Measurements from ENCODE around the gene PHLDA2.

PHLDA2 gene

GRCh38 chr11:2928605-2929530 lies at the start of gene PHLDA2:
Gene PHLDA2 (minus strand): TSS chr11:2929420. CDS start chr11:2929364, 56 bp downstream.
- DNase-seq (ENCODE audit: low read depth in 2 of 2, low spot score in 1 of 2) = no peak

DNA sequence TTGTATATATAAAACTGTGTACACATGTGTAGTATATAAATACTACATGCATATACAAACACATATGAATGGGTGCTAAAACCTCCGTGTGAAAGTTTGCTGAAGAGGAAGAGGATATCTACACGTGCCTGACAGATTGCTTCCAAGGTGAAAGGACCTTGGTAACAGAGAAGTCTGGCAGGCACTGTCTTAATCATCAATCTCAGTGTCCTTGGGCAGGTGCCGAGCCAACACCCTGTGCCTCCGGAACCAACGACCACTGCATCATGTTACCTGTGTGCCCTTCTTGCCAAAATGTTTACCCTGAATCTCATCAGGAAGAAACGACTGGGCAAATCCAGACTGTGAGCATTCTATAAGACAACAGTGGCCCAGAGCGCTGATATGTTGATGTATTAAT lies 47.9 kb upstream of the PHLDA2 start:
- DNase-seq (ENCODE audit: low read depth in 2 of 2, low spot score in 1 of 2) = no peak

DNA sequence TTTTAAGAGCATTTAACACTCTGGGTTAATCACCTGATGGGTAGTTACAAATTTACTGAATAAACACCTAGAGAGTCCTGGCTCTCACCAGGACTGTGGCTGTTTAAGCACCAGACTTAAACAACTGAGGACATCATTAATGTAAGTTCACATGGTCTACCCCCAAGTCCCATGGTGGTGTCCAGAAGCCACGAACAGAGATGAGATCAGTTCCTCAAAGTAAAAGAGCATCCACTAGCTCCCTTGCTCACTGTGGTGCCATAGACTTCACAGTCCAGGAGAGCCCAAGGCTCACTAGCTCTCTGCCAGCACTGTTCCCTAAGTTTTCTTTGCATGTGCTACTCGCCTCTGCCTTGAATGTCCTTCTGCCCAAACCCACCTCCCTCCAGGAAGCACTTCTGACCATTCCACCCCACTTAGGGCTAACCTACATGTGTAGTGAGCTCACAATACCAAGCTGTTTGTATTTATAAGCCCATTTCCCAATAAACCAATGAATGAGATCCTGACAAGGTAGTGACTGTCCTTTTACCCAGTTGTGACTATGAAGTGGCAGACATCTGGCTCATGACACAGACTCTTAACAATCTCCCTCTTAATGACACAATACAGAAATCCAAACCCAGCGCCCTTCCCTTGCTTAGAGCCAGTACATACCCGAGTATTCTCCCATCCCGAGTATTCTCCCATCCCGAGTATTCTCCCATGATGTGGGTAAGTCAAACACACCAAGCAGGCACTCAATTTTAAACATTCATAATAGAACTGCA lies 47.3 kb upstream of the PHLDA2 start:
- no peak for DNase-seq (ENCODE audit: low read depth in 2 of 2, low spot score in 1 of 2)

DNA sequence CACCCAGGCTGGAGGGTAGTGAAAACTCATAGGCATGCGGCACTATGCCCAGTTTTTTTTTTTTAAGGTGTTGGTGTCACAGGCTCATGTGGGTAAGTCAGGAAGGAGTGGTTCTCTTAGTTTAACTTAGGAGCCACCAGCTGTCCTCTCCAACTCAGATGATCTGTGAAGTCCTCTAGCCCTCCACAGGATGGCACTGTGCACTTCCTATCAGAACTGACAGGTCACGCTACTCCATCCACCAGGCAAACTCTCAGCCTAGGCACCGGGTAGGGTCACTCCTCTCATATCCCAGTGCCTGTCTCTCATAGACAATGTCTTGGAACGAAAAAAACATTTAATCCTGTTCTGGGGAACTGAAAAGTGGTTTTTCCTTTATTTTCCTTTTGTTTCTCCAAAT lies 46.4 kb upstream of the PHLDA2 start:
- DNase-seq (ENCODE audit: low read depth in 2 of 2, low spot score in 1 of 2) = no peak

- no peak for DNase-seq (ENCODE audit: low read depth in 2 of 2, low spot score in 1 of 2)
Observed at GRCh38 chr11:2974272-2974671, 45.1 kb upstream of the PHLDA2 start.

DNA sequence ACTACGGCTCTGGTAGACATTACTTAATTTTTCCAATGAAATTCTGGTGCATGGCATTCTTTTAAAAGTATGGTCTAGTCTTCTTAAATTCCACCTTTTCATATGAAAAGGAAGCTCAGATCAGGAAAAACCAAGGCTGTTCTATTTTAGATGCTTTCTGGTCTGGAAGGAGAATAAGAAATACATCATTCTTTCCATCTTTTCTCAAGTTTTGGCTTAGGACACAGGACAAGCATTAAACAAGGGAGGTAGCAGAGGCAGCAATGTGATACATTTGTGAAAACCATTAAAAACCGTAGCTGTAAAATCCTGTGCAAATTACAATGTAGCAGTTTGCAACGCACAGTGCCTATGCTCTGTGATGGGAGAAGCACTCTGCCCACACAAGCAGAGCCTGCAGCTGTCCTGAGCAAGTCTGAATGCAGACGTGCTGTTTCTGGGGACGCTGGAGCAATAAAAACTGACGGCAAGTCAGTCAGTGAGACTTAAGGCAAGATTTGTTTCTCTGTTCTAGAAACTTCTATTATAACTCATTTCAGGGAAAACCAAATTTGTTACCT lies 39.2 kb upstream of the PHLDA2 start:
- no peak for DNase-seq (ENCODE audit: low read depth in 2 of 2, low spot score in 1 of 2)

- DNase-seq (ENCODE audit: low read depth in 2 of 2, low spot score in 1 of 2) = no peak
Observed at GRCh38 chr11:2964782-2965181, 35.6 kb upstream of the PHLDA2 start.

DNA sequence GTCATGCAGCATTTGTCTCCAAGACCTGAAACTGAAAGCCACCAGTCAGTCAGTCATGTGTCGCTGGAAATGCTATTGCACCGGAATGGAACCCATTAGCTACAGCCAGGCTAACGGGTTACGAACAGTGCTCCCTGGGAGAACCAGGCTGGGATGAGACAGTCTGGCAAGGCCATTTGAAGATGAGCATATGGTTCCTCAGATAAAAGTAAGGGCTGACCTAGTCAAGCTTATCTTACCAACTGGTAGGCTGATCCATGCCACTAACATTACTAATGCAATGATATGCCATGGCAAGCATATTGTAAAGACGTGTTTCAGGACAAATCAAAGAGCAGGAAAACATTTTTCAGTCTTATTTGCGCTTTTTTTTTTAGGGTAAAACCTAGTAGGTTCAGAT lies 34.5 kb upstream of the PHLDA2 start:
- DNase-seq (ENCODE audit: low read depth in 2 of 2, low spot score in 1 of 2) = no peak

DNA sequence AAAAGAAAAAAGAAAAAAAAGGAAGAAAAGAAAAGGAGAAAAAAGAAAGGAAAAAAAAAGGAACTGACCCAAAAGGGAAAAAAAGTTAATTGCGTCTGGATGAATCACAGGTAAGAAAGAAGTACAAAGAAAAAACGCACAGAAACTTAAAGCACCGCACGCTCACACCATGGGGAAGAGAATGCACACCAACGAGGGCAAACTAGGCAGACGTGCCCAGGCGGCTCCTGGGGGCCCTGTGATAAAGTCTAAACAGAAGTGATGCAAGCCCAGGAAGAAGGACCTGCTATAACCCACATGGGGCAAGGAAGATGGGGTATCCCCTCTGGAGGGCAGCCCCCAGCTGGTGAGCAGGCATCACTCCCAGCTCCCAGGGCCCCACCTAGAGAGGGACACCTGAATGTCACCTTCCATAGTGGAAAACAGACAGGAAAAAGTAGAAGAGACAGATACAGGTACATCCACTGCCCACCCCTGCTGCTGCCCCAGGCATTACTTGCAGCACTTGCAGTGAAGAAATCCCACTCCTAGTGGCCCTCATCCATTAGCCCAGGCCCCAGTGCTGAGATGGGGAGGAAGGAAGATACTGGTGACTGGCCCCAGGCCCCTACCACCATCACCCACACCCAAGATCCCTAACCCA lies 34.0 kb upstream of the PHLDA2 start:
- no peak for DNase-seq (ENCODE audit: low read depth in 2 of 2, low spot score in 1 of 2)

GRCh38 chr11:2961080-2961479 lies 31.9 kb upstream of the PHLDA2 start:
- no peak for DNase-seq (ENCODE audit: low read depth in 2 of 2, low spot score in 1 of 2)

DNA sequence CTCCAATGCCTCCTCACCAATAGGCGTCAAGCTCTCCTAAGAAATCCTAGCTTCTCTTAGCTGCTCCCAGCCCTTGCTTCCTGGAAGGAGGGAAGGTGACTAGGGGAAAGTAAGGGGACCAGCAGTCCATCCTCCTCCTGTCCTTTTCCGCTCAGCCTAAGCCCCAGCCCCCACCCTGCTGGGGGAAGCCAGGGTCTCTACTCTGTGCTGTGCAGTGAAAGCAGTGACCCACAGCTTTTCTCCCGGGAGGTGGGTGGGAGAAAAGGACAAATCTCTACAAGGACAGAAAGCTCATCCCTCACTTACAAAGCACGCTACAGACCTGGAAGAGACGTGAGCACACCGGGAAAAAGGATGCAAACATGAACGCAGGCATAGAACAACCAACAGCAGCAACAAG lies 30.9 kb upstream of the PHLDA2 start:
- DNase-seq (ENCODE audit: low read depth in 2 of 2, low spot score in 1 of 2) = no peak

DNA sequence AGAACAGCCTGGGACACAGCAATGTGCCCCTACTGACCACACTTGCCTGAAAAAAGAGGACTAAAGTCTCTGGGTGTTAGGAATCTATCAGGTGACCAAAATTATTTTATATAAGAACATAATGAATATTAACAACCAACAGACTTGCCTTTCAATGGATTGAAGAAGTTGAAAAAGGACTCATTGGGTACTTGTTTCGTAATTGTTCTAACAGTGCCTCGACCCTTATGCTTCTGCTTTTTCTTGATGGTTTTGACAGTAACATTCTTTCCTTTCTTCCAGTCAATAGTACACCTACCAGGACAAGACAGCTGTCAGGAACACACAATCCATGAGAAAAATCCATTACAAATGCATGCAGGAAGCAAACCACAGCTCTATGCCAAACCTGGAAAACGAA lies 29.0 kb upstream of the PHLDA2 start:
- no peak for DNase-seq (ENCODE audit: low read depth in 2 of 2, low spot score in 1 of 2)

- no peak for DNase-seq (ENCODE audit: low read depth in 2 of 2, low spot score in 1 of 2)
Observed at GRCh38 chr11:2955906-2956476, 26.8 kb upstream of the PHLDA2 start.

- DNase-seq (ENCODE audit: low read depth in 2 of 2, low spot score in 1 of 2) = no peak
Observed at GRCh38 chr11:2954263-2954662, 25.0 kb upstream of the PHLDA2 start.

DNA sequence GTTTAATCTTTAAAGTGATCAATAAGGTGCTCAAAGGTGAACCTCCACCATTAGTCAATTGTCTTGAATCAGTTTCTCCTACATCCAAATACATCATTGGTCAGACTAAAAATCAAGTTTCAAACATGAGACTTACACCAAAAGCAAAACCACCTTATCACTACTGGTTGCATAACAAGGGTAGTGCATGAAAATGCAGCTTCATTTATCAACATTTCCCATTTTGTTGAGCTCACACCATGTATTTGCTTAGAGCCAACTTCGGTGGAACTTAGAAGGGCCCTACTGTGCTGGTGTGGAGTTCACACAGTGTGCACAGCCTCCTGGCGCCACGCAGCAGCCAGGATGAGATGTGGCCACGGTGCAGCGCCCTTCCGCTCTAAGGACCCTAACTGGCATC lies 23.1 kb upstream of the PHLDA2 start:
- no peak for DNase-seq (ENCODE audit: low read depth in 2 of 2, low spot score in 1 of 2)

DNA sequence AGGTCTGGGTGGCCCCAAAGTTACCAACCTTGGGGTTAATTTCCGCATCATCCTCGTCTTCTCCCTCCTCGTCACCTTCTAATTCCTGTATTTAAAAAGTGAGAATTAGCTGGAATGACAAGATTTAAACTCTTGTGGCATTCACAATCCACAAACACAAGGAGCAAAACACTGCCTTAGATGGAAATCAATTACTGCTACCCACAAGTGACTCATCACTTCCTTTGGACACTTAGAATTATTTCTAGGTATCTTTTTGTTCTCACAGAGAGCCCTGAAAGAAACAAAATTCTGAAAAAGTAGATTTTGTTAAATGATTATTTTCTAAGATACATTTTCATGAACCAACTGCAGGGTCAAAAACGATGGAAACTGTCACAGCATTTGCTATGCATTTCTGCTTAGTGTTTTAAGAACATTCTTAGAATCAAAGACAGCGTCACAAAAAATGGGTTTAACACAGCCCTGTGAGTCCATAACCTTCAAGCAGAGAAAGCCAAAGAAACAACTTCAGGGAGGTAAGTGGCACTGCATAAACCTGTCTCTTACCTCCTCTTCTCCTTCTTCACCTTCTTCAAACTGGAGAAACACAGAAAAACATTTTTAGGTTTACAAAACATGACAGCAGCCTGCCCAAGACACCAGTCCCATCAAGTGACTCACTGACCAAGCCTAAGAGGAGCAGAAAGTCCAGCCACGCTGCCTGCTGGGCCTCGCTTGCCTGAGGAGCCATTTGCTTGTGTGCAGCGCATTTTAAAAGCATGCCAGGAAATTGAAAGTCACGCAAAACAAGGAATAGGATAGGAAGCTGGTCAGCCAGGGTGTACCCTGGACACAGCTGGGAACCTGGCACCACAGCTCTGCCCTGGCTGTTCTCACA lies 22.3 kb upstream of the PHLDA2 start:
- no peak for DNase-seq (ENCODE audit: low read depth in 2 of 2, low spot score in 1 of 2)

DNA sequence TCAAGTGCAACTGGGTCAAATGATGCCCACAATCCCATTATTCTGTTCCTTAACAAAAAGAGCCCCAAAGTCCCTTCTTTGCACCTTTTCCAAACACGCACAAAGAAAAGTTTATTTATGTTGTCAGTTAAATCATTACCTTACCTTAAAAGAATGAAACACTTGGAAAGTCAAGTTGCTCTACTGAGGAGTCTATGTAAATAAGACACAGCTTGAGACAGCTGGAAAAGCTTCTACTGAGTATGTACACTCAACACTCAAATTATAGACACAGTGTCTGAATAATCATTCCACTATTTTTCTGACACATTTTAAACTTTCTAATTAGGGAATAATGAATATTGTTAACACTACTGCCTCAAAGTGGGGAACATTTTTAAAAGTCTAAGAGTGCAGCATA lies 21.6 kb upstream of the PHLDA2 start:
- DNase-seq (ENCODE audit: low read depth in 2 of 2, low spot score in 1 of 2) = no peak

DNA sequence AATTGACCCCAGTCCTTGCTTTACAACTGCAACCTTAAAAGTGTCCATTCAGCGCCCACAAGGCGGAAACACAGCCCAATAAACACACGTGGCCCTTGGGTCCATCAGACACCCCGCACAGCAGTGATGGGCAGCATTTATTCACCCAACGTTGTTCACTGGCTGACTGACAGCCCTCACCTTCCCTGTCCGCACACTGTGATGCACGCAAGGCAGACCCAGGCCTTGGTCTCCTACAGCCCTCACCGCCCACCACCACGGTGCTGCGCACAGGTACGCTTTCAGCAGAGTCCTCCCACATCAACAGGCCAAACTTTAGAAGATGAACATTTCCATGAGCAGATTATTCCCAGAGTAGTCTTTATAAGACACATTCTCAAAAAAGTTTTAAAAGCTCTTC lies 20.7 kb upstream of the PHLDA2 start:
- no peak for DNase-seq (ENCODE audit: low read depth in 2 of 2, low spot score in 1 of 2)

GRCh38 chr11:2947744-2948143 lies 18.5 kb upstream of the PHLDA2 start:
- DNase-seq (ENCODE audit: low read depth in 2 of 2, low spot score in 1 of 2) = no peak

GRCh38 chr11:2945757-2946287 lies 16.6 kb upstream of the PHLDA2 start:
- DNase-seq (ENCODE audit: low read depth in 2 of 2, low spot score in 1 of 2) = no peak
